ENCODE measurements around the gene GLRX3. TPM values are rescaled to one million over a fixed set of nuclear protein-coding genes. Genes with fewer than 3 reads are reported as not detected.

The GLRX3 gene
- total RNA-seq, 4 donors from 2014 or later = 44.9 to 61.4 (median 53.3) TPM

DNA sequence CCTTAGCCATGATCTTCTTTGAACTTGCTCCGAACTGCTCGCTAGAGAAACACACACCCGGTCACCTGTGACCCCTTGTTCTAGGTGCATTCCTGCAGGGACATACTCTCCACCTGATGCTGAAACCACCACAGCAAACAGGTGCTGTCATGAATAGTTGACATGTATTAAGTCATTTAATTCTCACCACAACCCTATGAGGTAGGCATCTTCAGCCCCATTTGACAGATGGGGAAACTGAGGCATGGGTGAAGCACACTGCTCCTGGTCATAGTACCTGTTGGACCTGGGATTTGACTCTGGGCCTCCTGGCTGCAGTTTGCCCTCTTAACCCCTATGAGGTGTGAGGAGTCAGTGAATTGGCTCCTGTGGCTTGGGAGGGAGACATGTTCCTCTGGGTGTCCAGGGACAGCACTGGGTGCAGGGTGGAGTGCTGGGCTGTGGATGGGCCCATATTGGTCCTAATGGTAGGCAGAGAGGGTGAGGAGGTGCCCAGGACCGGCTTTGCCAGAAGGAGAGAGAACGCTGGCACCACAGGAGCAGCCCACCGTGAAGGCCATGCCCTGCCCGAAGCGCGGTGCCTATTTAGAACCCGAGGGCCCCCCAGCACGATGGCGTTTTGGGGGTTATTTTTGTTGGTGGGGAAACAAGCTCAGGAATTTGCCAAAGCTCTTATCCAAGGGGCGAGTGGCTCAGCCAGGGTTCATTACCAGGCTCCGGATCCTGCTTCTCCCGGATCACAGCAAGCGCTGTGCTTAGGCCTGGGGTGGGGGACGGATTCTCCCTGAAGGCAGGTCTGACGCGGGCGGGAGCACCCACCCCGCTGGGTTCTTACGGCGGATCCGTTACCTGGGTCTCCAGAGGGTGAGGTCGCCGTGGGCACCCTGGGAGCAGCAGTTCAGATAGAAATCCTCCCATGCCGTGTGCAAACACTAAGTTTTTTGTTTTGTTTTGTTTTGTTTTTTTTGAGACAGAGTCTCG is 52.3 kb downstream of the GLRX3 start:
- no peak for DNase-seq (ENCODE audit: extremely low spot score)
- Histone ChIP-seq H3K27me3 (peaks cover 0 to 29% (median 0%) of the 10 kb centered on the region in 4 donors), H3K36me3 (peaks cover 26 to 52% (median 43%) of the 10 kb centered on the region in 4 donors), H3K4me3 (no peak overlapping the region), H3K4me1 (peaks cover 9 to 18% (median 15%) of the 10 kb centered on the region in 4 donors), H3K27ac (replicated peaks in 1 of 4) (no peak overlapping the region), H3K9me3 (no peaks in the 10 kb centered on the region)
- intact Hi-C loops (cut with DNase I) = no loop called here
- WGBS = 94% methylated on average over 27 of the region's 28 CpGs
- no peak for TF ChIP-seq POLR2AphosphoS5 (IDR thresholded peaks at IDR 0.05)
- TF ChIP-seq, protein P1, sequence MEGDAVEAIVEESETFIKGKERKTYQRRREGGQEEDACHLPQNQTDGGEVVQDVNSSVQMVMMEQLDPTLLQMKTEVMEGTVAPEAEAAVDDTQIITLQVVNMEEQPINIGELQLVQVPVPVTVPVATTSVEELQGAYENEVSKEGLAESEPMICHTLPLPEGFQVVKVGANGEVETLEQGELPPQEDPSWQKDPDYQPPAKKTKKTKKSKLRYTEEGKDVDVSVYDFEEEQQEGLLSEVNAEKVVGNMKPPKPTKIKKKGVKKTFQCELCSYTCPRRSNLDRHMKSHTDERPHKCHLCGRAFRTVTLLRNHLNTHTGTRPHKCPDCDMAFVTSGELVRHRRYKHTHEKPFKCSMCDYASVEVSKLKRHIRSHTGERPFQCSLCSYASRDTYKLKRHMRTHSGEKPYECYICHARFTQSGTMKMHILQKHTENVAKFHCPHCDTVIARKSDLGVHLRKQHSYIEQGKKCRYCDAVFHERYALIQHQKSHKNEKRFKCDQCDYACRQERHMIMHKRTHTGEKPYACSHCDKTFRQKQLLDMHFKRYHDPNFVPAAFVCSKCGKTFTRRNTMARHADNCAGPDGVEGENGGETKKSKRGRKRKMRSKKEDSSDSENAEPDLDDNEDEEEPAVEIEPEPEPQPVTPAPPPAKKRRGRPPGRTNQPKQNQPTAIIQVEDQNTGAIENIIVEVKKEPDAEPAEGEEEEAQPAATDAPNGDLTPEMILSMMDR (IDR thresholded peaks at IDR 0.05) = no peak
- no peak for TF ChIP-seq EP300 (IDR thresholded peaks at IDR 0.05)
- TF ChIP-seq POLR2A (IDR thresholded peaks at IDR 0.05; ENCODE audit: low read depth) = no peak

DNA sequence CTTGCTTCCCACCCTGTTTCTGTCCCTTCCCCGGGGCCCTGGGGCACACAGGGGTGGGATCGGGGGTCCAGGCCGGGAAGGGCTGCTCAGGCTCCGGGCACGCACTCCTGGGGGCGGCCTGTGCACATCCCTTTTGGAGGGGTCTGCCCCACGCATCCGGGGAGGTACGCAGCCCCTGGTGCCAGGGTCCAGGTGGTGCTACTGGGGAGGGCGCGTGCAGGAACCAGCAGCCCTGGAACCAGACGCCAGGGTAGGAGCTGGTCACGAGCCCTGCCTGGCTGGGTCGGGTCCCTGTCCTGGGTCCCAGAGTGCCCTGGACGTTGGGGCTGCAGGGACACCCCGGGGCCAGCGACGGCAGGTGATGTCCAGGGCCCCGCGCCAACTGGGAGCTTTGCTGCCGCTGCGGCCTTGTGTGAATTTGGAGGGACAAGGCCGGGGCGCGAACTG is 53.4 kb downstream of the GLRX3 start:
- peaks cover 15 to 41% (median 32%) of the 10 kb centered on the region in 4 donors for H3K36me3 ChIP-seq
- no peak for DNase-seq (ENCODE audit: extremely low spot score)
- H3K9me3 ChIP-seq = no peaks in the 10 kb centered on the region
- intact Hi-C loops (cut with DNase I) = loop anchor here (5.0 kb wide), 1 partner anchor 1683 kb away; no protein-coding TSS in a partner anchor
- no peak for TF ChIP-seq POLR2AphosphoS5 (IDR thresholded peaks at IDR 0.05)
- TF ChIP-seq, protein P1 (IDR thresholded peaks at IDR 0.05) = no peak
- no peak for TF ChIP-seq EP300 (IDR thresholded peaks at IDR 0.05)
- TF ChIP-seq POLR2A (IDR thresholded peaks at IDR 0.05; ENCODE audit: low read depth) = no peak
- peaks cover 14 to 18% (median 16%) of the 10 kb centered on the region in 4 donors for H3K4me1 ChIP-seq
- peak overlapping the region in 1 of 4 donors; percentile 63 for H3K4me3 ChIP-seq
- H3K27ac ChIP-seq (replicated peaks in 1 of 4) = no peak overlapping the region
- 86% methylated on average over 19 of the region's 25 CpGs for WGBS
- peaks cover 0 to 33% (median 0%) of the 10 kb centered on the region in 4 donors for H3K27me3 ChIP-seq

DNA sequence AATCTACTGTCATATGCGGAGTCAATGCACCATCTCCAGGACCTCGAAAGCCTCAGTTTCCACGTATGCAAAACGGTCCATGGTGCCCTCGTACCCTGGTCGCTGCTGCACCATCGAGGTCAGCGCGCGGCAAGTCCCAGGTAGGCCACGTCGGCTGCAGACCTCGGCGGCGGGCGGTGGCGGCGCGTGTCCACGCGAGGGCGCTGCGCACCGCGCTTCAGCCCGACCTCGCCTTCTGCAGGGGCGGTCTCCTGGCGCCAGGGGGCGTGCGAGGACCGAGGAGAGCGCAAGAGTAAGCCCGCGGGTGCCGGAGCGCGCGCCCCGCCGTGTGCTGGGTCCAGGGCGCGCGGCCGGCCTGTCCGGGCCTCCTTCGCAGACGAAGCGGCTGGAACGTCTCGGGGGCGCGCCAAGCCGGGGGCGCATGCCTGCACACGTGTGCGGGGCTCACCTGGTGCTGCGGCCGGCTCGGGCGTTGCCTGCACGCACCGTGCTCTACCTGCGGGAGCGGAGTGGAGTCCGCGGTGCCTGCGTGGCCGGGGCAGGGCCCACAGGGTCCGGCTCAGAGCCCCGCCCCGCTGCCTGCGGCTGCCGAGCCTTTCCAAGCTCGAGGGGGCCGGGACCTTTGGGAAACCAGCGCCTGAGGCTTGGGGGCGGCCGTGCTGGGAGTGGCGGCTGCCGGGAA is 54.0 kb downstream of the GLRX3 start:
- Histone ChIP-seq H3K9me3 (no peaks in the 10 kb centered on the region), H3K4me3 (peak overlapping the region; percentile 63 to 69 (median 63)), H3K27me3 (peaks cover 0 to 33% (median 0%) of the 10 kb centered on the region in 4 donors), H3K27ac (replicated peaks in 1 of 4) (no peak overlapping the region), H3K36me3 (peaks cover 12 to 35% (median 26%) of the 10 kb centered on the region in 4 donors), H3K4me1 (peaks cover 14 to 18% (median 16%) of the 10 kb centered on the region in 4 donors)
- DNase-seq (ENCODE audit: extremely low spot score) = peak; percentile 94
- TF ChIP-seq EP300 (IDR thresholded peaks at IDR 0.05) (no peak), POLR2AphosphoS5 (IDR thresholded peaks at IDR 0.05) (peak in 1 of 2 donors; percentile 54), POLR2A (IDR thresholded peaks at IDR 0.05; ENCODE audit: low read depth) (no peak)
- TF ChIP-seq, protein P1 (IDR thresholded peaks at IDR 0.05) = peak in 2 of 3 experiments; percentile 100
- WGBS = 6% methylated on average over 29 of the region's 81 CpGs
- intact Hi-C loops (cut with DNase I) = loop anchor here (5.0 kb wide), 1 partner anchor 1682 kb away; no protein-coding TSS in a partner anchor

DNA sequence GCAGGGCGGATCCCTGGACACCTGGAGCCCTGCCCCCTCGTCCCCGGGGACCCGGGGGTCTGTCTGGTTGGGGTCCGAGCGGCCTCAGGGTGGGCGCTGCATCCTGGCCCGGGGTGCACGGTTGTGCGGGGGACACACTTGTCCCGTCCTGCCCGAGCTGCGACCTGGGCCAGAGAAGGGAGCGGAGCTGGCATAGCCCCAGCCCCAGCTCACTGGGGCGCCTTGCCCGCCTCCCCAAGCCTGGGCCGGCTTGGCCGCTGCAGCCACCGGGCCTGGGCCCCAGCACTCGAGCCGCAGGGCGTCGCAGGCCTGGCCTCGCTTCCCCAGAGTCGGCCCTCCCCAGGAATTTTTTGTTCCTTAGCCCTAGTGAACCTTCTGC is 54.5 kb downstream of the GLRX3 start:
- no peak for TF ChIP-seq POLR2AphosphoS5 (IDR thresholded peaks at IDR 0.05)
- TF ChIP-seq POLR2A (IDR thresholded peaks at IDR 0.05; ENCODE audit: low read depth) = no peak
- no peak for TF ChIP-seq EP300 (IDR thresholded peaks at IDR 0.05)
- TF ChIP-seq, protein P1 (IDR thresholded peaks at IDR 0.05) = no peak
- Histone ChIP-seq H3K27me3 (peaks cover 0 to 33% (median 0%) of the 10 kb centered on the region in 4 donors), H3K9me3 (no peaks in the 10 kb centered on the region), H3K4me1 (peaks cover 14 to 18% (median 16%) of the 10 kb centered on the region in 4 donors), H3K36me3 (peaks cover 10 to 30% (median 21%) of the 10 kb centered on the region in 4 donors), H3K4me3 (peak overlapping the region; percentile 63 to 69 (median 63)), H3K27ac (replicated peaks in 1 of 4) (no peak overlapping the region)
- no peak for DNase-seq (ENCODE audit: extremely low spot score)
- intact Hi-C loops (cut with DNase I) = loop anchor here (5.0 kb wide), 1 partner anchor 1682 kb away; no protein-coding TSS in a partner anchor
- WGBS = 14% methylated on average over 2 of the region's 25 CpGs

Data from esophagus muscularis mucosa (tissue), 4 donors.